8988T (cell line): ENCODE results near the gene BBOF1.
"Not testable (repeated sequence)": the region's sequence is repeated elsewhere in the genome, so short reads cannot be mapped to it uniquely, and the experiment has no call there.

Experiments
- DNase-seq: peaks from one replicate; pipeline ENCODE4 v3.0.0; 2011

The BBOF1 gene

DNA sequence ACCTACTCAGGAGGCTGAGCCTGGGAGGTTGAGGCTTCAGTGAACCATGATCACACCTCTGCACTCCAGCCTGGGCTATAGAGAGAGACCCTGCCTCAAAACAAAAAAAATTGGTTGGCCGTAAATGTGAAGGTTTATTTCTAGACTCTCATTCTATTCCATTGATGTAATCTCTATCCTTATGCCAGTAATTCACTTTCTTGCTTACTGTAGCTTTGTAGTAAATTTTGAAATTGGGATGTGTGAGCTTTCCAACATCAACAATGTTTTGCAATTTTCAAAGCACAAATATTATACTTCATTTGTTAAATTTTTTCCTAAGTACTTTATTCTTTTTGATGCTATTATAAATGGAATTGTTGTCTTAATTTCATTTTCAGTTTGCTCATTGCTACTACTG lies 90.2 kb downstream of the BBOF1 start:
- DNase-seq: no peak

DNA sequence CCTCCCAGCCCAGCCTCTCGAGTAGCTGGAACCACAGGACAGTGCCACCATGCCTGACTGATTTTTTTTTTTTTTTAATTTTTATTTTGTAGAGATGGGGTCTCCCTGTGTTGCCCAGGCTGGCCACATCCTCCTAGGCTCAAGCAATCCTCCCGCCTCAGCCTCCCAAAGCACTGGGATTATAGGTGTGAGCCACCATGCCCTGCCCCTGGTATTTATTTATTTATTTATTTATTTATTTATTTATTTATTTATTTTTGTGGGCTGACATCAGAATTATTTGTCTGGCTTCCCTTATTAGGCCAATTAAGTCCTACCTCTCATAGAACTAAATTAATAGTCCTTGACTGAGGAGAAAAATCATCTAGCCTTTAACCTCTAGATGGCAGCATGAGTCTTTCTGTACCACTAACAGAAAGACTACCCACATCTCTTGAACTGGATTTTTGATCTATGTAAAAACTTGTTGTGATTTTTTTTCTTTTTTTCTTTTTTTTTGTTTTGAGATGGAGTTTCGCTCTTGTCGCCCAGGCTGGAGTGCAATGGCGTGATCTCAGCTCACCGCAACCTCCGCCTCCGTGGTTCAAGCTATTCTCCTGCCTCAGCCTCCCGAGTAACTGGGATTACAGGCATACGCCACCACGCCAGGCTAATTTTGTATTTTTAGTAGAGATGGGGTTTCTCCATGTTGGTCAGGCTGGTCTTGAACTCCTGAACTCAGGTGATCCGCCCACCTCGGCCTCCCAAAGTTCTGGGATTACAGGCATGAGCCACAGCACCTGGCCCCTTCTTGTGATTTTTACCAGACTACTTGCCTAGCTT lies 92.5 kb downstream of the BBOF1 start:
- not testable (repeated sequence) for DNase-seq
